ENCODE data around the gene UBE2S. TPM values are rescaled to one million over a fixed set of nuclear protein-coding genes. Genes with fewer than 3 reads are reported as not detected.

Gene UBE2S
- total RNA-seq, 4 donors from 2014 or later = 4.1 to 12.8 (median 8.6) TPM

- TF ChIP-seq, protein P1, sequence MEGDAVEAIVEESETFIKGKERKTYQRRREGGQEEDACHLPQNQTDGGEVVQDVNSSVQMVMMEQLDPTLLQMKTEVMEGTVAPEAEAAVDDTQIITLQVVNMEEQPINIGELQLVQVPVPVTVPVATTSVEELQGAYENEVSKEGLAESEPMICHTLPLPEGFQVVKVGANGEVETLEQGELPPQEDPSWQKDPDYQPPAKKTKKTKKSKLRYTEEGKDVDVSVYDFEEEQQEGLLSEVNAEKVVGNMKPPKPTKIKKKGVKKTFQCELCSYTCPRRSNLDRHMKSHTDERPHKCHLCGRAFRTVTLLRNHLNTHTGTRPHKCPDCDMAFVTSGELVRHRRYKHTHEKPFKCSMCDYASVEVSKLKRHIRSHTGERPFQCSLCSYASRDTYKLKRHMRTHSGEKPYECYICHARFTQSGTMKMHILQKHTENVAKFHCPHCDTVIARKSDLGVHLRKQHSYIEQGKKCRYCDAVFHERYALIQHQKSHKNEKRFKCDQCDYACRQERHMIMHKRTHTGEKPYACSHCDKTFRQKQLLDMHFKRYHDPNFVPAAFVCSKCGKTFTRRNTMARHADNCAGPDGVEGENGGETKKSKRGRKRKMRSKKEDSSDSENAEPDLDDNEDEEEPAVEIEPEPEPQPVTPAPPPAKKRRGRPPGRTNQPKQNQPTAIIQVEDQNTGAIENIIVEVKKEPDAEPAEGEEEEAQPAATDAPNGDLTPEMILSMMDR (IDR thresholded peaks at IDR 0.05; ENCODE audit: low read depth) = no peak
These were observed 2.6 kb upstream of the UBE2S start for GRCh38 chr19:55410168-55410567.

GRCh38 chr19:55408533-55408872 lies 915 bp upstream of the UBE2S start:
- TF ChIP-seq, protein P1 (IDR thresholded peaks at IDR 0.05; ENCODE audit: low read depth) = no peak

DNA sequence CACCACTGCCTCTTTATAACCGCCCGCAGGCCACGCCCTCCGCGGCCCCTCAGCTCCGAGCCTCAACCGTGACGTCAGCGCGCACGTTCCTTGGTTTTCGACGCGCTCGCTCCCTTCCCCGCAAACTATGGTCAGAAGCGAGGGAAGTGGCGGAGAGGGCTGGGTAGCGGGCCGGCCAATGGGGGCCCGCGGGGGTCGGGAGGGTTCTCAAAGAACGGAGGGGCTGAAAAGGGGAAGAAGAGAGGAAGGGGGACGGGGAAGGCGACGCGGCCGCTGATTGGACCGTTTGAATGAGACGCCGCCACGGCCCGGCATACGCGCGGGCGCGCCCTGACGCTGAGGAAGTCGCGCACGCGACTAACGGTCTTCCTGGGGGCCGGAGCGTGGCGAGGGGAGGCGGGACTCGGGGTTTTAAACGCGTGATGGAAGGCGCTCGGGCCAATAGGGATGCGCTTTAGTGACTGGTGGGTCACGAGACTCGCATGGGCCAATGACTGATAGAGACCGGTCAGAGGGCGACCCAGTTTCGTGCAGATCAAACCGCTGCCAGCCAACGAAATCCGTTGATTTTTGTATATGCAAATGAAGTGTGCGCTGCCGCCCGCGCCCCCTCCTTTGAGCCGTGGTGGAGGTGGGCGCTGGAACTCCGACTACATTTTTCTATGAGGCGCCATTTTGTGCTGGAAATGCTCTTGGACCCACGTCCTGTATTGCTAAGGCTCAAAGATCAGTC lies 378 bp upstream of the UBE2S start:
- TF ChIP-seq, protein P1 (IDR thresholded peaks at IDR 0.05; ENCODE audit: low read depth) = no peak

- TF ChIP-seq, protein P1 (IDR thresholded peaks at IDR 0.05; ENCODE audit: low read depth) = no peak
These were observed 600 bp downstream of the UBE2S start for GRCh38 chr19:55406826-55407549.

DNA sequence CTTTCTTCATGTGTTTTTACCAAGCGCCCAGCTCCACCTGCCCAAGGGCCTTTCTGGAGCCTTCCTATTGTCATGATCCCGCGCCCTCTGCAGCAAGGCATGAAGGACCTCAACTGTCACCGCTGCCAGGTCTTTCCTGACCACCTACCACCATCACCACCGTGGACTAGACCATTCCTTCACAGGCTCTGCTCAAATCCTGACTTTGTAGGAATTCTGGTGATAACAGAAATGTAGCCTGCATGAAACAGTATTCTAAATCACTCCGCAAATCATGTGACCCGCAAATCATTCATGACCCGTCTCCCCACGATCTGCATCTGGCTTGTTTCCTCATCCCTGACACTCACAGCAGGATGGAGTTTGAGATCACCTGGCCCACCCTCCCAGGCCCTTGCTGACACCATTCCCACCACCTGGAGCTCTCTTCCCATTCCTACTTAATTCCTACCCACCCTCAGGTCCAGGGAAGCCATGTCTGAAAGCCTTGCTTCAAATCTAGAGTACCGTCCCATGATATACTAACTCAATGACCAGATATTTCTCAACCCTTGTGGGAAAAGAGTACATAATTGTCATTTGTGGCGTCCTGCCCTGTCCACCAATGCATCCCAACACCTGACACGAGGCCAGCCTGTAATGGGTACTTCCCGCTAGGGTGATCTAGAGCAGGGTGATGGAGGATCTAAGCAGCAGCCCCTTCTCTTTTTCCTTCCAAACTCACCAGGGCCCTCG lies 1.3 kb downstream of the UBE2S start:
- TF ChIP-seq, protein P1 (IDR thresholded peaks at IDR 0.05; ENCODE audit: low read depth) = no peak

- TF ChIP-seq, protein P1 (IDR thresholded peaks at IDR 0.05; ENCODE audit: low read depth) = no peak
These were observed 1.9 kb downstream of the UBE2S start for GRCh38 chr19:55405638-55406037.

GRCh38 chr19:55402509-55402908 lies 5.1 kb downstream of the UBE2S start:
- TF ChIP-seq, protein P1 (IDR thresholded peaks at IDR 0.05; ENCODE audit: low read depth) = no peak
